ENCODE measurements around the gene RELA.

GRCh38 chr11:65649656-65650546 lies 12.8 kb downstream of the RELA start:
- TF ChIP-seq CTCF (IDR thresholded peaks at IDR 0.05; ENCODE audit: insufficient read depth, low read length): no peak
- TF ChIP-seq REST (IDR thresholded peaks at IDR 0.05; ENCODE audit: insufficient replicate concordance, low read depth): no peak
- no peak for TF ChIP-seq POLR2AphosphoS5 (IDR thresholded peaks at IDR 0.05; ENCODE audit: low read depth)
- no peak for TF ChIP-seq GABPA (IDR thresholded peaks at IDR 0.05; ENCODE audit: low read depth)
- TF ChIP-seq SPI1 (IDR thresholded peaks at IDR 0.05; ENCODE audit: borderline replicate concordance, low read depth): no peak

Data from HL-60 (cell line).